Liver (tissue), 9 donors: ENCODE data around the gene MTHFSD. TPM values are rescaled to one million over a fixed set of nuclear protein-coding genes. Genes with fewer than 3 reads are reported as not detected.
A peak's percentile ranks its signal among the peaks of the same experiment; 100 is the strongest.

Experiments used
- DNase-seq: peaks from one replicate; pipeline ENCODE4 v3.0.0-alpha.2; 2017; ENCODE audit warnings: low spot score
- H3K27ac ChIP-seq, 2 donors: one replicate each; pipeline ENCODE4 v1.7.0; 2013; ENCODE audit warnings: inconsistent platforms in 2 of 2, low read length in 2 of 2, control low read depth in 1 of 2, low read depth in 1 of 2, mild to moderate bottlenecking in 1 of 2
- H3K27me3 ChIP-seq, 4 donors: one replicate each; pipeline versions ENCODE4 v1.6.1 to v1.7.0; 2013; ENCODE audit warnings: low read length in 3 of 4, inconsistent platforms in 1 of 4, mild to moderate bottlenecking in 1 of 4, moderate library complexity in 1 of 4; ENCODE audit not compliant: control insufficient read depth in 4 of 4, insufficient read depth in 4 of 4
- H3K36me3 ChIP-seq, 4 donors: one replicate each; pipeline versions ENCODE4 v1.6.1 to v1.7.0; 2013; ENCODE audit warnings: low read length in 3 of 4, mild to moderate bottlenecking in 3 of 4, low read depth in 1 of 4, moderate library complexity in 1 of 4; ENCODE audit not compliant: control insufficient read depth in 4 of 4, insufficient read depth in 3 of 4
- H3K4me1 ChIP-seq, 4 donors: one replicate each; pipeline versions ENCODE4 v1.6.1 to v1.7.0; 2013; ENCODE audit warnings: low read length in 3 of 4, mild to moderate bottlenecking in 3 of 4, moderate library complexity in 1 of 4; ENCODE audit not compliant: control insufficient read depth in 4 of 4, insufficient read depth in 4 of 4
- H3K4me3 ChIP-seq, 3 donors: one replicate each; pipeline versions ENCODE4 v1.6.1 to v1.7.0; 2013; ENCODE audit warnings: low read length in 3 of 3, control low read depth in 1 of 3, low read depth in 1 of 3, mild to moderate bottlenecking in 1 of 3
- H3K9ac ChIP-seq, 2 donors: one replicate each; pipeline ENCODE4 v1.7.0; 2013; ENCODE audit warnings: low read length in 2 of 2, mild to moderate bottlenecking in 2 of 2, moderate library complexity in 2 of 2, control low read depth in 1 of 2, low read depth in 1 of 2
- H3K9me3 ChIP-seq, 4 donors: one replicate each; pipeline versions ENCODE4 v1.6.1 to v1.7.0; 2013; ENCODE audit warnings: low read length in 3 of 4; ENCODE audit not compliant: control insufficient read depth in 4 of 4
- EGR1 ChIP-seq, 2 donors: IDR thresholded peaks; 2 replicates each; pipeline ENCODE4 v1.6.1; 2016 to 2018; ENCODE audit warnings: antibody characterized with exemption in 2 of 2, low read depth in 2 of 2
- FOXA1 ChIP-seq: IDR thresholded peaks from 2 replicates; pipeline ENCODE4 v1.6.1; 2016; ENCODE audit warnings: antibody characterized with exemption
- FOXA2 ChIP-seq: IDR thresholded peaks from 2 replicates; pipeline ENCODE4 v1.6.1; 2016; ENCODE audit warnings: antibody characterized with exemption
- HNF4A ChIP-seq, 2 donors: conservative IDR thresholded peaks; 2 replicates each; pipeline ENCODE4 v1.6.1; 2016; ENCODE audit warnings: antibody characterized with exemption in 2 of 2, mild to moderate bottlenecking in 2 of 2
- HNF4G ChIP-seq: IDR thresholded peaks from 2 replicates; pipeline ENCODE4 v1.6.1; 2016; ENCODE audit warnings: antibody characterized with exemption
- YY1 ChIP-seq: IDR thresholded peaks from 2 replicates; pipeline ENCODE4 v1.6.1; 2016; ENCODE audit warnings: antibody characterized with exemption, mild to moderate bottlenecking
- WGBS: extraction: QIAGEN DNeasy Blood & Tissue Kit; methylation state at CpG from one replicate; pipeline ENCODE4 v1.1.7; 2013; 5-methylcytosine and 5-hydroxymethylcytosine counted together
- polyA plus RNA-seq, 2 donors: library from polyadenylated mRNA; stranded (reverse) in 1 of 2; unstranded in 1 of 2; fragments of 200-250 nt in 1 of 2; fragments of >200 nt in 1 of 2; fragmentation: Nextera tagmentation in 1 of 2; extraction: Ambion mirVana in 1 of 2; gene quantifications; one replicate each; pipeline versions ENCODE4 v1.2.1 to v1.2.3, GENCODE V29; 2013 to 2015
- total RNA-seq, 2 donors: library from RNA; depleted of rRNA; stranded (reverse); fragments of >200 nt; gene quantifications; one replicate each; pipeline ENCODE4 v1.2.3, GENCODE V29; 2014
- TF ChIP-seq, protein P1 (sequence below): IDR thresholded peaks from 2 replicates; pipeline ENCODE4 v1.6.1; 2016; ENCODE audit warnings: antibody characterized with exemption
- TF ChIP-seq, protein P2 (sequence below): fragments of 150-350 bp; IDR thresholded peaks from 2 replicates; pipeline ENCODE4 v1.5.1; 2017; ENCODE audit warnings: improper control_type of control experiment, low read depth, low read length; ENCODE audit not compliant: missing input control
- donor health status: healthy.
- donor health status: healthy.
- donor health status: healthy.
- donor health status: healthy.
- donor health status: healthy.

The MTHFSD gene
- total and polyA plus RNA-seq, 4 donors, result 4.6 to 8.1 (median 6.5) TPM

DNA sequence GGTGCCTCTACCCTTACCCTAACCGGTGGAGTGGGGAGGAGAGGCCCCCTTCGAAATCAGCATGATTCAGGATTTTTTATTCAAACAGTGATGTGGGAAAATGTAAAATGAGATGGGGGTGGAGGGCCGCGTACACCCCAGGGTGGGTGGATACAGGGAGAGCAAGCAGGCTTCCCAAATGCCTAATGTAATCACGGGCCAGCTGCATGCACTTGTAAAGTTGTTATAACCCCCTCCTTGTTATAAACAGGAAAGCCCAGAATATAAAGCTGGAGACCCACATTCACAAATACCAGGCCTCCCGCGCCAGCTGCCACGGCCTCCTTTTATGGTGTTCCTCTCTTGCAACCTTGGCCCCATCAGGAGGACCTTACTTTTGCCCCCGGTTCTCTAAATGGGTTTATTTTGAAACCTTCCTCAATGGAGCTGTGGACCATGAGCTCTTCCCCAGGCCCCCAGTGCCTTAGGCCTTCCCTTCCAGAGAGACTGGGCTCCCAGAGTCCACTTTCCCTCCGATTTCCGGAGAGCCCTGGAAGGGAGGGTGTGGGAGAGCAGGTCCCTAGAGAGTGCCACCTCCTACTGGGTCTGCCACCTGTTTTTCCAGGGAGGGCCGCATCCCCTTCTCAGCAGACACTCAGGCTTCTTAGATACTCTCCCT lies 22.4 kb upstream of the MTHFSD start (continued):
- TF ChIP-seq, protein P1, sequence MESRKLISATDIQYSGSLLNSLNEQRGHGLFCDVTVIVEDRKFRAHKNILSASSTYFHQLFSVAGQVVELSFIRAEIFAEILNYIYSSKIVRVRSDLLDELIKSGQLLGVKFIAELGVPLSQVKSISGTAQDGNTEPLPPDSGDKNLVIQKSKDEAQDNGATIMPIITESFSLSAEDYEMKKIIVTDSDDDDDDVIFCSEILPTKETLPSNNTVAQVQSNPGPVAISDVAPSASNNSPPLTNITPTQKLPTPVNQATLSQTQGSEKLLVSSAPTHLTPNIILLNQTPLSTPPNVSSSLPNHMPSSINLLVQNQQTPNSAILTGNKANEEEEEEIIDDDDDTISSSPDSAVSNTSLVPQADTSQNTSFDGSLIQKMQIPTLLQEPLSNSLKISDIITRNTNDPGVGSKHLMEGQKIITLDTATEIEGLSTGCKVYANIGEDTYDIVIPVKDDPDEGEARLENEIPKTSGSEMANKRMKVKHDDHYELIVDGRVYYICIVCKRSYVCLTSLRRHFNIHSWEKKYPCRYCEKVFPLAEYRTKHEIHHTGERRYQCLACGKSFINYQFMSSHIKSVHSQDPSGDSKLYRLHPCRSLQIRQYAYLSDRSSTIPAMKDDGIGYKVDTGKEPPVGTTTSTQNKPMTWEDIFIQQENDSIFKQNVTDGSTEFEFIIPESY, result no peak
- TF ChIP-seq HNF4G (no peak), FOXA2 (no peak), YY1 (no peak), EGR1 (IDR thresholded peaks at IDR 0.05; ENCODE audit: low read depth in 2 of 2) (no peak), HNF4A (conservative IDR thresholded peaks at IDR 0.05) (no peak)
- TF ChIP-seq, protein P2, sequence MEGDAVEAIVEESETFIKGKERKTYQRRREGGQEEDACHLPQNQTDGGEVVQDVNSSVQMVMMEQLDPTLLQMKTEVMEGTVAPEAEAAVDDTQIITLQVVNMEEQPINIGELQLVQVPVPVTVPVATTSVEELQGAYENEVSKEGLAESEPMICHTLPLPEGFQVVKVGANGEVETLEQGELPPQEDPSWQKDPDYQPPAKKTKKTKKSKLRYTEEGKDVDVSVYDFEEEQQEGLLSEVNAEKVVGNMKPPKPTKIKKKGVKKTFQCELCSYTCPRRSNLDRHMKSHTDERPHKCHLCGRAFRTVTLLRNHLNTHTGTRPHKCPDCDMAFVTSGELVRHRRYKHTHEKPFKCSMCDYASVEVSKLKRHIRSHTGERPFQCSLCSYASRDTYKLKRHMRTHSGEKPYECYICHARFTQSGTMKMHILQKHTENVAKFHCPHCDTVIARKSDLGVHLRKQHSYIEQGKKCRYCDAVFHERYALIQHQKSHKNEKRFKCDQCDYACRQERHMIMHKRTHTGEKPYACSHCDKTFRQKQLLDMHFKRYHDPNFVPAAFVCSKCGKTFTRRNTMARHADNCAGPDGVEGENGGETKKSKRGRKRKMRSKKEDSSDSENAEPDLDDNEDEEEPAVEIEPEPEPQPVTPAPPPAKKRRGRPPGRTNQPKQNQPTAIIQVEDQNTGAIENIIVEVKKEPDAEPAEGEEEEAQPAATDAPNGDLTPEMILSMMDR, result no peak

DNA sequence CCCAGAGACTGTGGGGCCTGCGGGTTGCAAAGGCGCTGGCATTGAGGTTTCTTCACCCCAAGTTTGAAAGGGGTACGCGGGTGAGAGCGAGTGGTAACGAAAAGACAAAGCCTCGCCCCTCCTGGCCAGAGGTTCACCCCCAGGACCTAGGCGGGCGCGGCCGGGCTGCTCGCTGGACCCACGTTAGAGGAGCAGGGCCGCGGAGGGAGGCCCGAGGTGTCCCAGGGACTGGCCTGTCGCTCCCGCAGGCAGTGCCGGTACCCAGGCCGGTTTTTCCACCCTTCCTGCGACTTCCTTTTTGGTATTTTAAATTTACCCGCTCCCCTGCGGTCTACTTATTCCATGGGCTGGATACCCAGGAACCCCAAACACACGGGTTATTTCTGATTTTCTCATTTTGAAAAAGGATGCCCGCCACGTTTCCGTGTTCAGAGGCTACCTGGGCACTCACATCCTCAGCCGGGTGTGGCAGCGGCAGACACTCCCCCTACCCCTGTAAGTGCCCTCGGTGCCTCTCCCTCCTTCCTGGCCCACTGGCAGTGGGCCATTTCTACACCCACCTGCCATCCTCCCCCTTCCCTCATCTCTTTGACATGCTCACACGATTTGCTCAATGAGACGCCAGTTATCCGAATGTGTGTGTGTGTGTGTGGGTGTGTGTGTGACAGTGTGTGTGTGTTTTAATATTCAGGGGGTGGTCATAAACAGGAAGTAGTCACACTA lies 21.7 kb upstream of the MTHFSD start:
- Histone ChIP-seq H3K9me3 (no peaks in the 10 kb centered on the region), H3K27ac (no peak overlapping the region), H3K4me3 (peak overlapping the region in 1 of 3 donors; percentile 36), H3K4me1 (peaks cover 0 to 3% (median 3%) of the 10 kb centered on the region in 4 donors), H3K9ac (no peak overlapping the region), H3K36me3 (no peaks in the 10 kb centered on the region), H3K27me3 (peaks cover 8 to 37% (median 20%) of the 10 kb centered on the region in 4 donors)
- WGBS, result 12% methylated on average over 33 of the region's 33 CpGs
- no peak for DNase-seq
- TF ChIP-seq, protein P1, result no peak
- TF ChIP-seq FOXA2 (no peak), FOXA1 (no peak)
- TF ChIP-seq, protein P2, result no peak
